ENCODE data around the gene PLXNB1. TPM values are rescaled to one million over a fixed set of nuclear protein-coding genes. Genes with fewer than 3 reads are reported as not detected.

PLXNB1 gene
- total and polyA plus RNA-seq, 2 of the 13 experiments (the other 11 are each of a cell fraction or from before 2014, with no cell fraction given) = 86.0 to 143 TPM

- TF ChIP-seq PRDM15 (CRISPR knock-in tag; IDR thresholded peaks at IDR 0.05) (peak; percentile 55; the same call in 1 of the 2 replicates), ZNF720 (CRISPR knock-in tag; IDR thresholded peaks at IDR 0.05) (no peak), GMEB1 (CRISPR knock-in tag; IDR thresholded peaks at IDR 0.05; ENCODE audit: borderline replicate concordance) (peak; percentile 90), ZBTB4 (CRISPR knock-in tag; IDR thresholded peaks at IDR 0.05; ENCODE audit: borderline replicate concordance) (0 out of 2 replicates have a peak, but pooled peaks have one; percentile 30), TFDP1 (CRISPR knock-in tag; IDR thresholded peaks at IDR 0.05; ENCODE audit: borderline replicate concordance) (peak; percentile 90), CBFB (CRISPR knock-in tag; IDR thresholded peaks at IDR 0.05) (peak; percentile 82; the same call in 1 of the 2 replicates), IRF1 (CRISPR knock-in tag; IDR thresholded peaks at IDR 0.05; ENCODE audit: low read depth) (no peak), EEA1 (CRISPR knock-in tag; IDR thresholded peaks at IDR 0.05; ENCODE audit: borderline replicate concordance) (no peak), KDM6A (CRISPR knock-in tag; IDR thresholded peaks at IDR 0.05; ENCODE audit: low read depth) (no peak), ZNF124 (CRISPR knock-in tag; IDR thresholded peaks at IDR 0.05) (no peak), ZNF782 (CRISPR knock-in tag; IDR thresholded peaks at IDR 0.05; ENCODE audit: borderline replicate concordance) (no peak; the same call in 1 of the 2 replicates), SNAPC5 (CRISPR knock-in tag; IDR thresholded peaks at IDR 0.05; ENCODE audit: borderline replicate concordance) (no peak), ZNF10 (CRISPR knock-in tag; IDR thresholded peaks at IDR 0.05; ENCODE audit: borderline replicate concordance, low read depth) (no peak), BCL3 (CRISPR knock-in tag; IDR thresholded peaks at IDR 0.05) (peak; percentile 71; the same call in 1 of the 2 replicates), ZNF224 (CRISPR knock-in tag; IDR thresholded peaks at IDR 0.05) (no peak; the same call in 1 of the 2 replicates)
Observed at GRCh38 chr3:48439820-48440589, 10.1 kb upstream of the PLXNB1 start, which contains the start of the genes CCDC51 and TMA7 (continued).

Measured in HepG2 (cell line).